HG03196 (cell line): ENCODE data around the gene NKX2-8.

Source experiments
- ATAC-seq: cut with Tn5 transposase; IDR thresholded peaks from one replicate; pipeline ENCODE4 v1.9.1; 2021; ENCODE audit not compliant: unreplicated experiment

Gene NKX2-8

GRCh38 chr14:36582011-36582873, at the start of gene NKX2-8:
Gene NKX2-8, minus strand, starts transcription at chr14:36582614. Its CDS starts 225 bp downstream, at chr14:36582389.
- no peak for ATAC-seq

DNA sequence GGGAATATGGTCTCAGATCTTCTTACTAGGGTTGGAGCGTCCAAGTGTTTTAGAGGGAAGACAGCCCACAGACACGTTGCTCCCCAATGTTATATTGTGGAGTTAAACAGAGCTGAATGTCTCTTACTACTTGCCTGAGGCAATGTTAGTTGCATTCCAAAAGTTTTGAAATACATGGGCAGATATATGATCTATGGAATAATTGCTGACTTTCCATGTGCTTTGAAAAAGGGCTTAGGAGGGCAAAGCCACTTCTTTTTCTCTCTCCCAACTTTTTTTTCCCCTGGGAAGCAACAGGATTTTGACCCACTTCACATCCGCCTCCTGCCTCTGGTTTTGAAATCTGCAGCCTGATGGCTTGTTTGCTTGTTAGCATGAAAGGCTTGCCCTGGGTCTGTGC, 45.6 kb upstream of the NKX2-8 start:
- ATAC-seq, result no peak

GRCh38 chr14:36626151-36626550, 43.7 kb upstream of the NKX2-8 start:
- no peak for ATAC-seq

GRCh38 chr14:36625436-36625835, 43.0 kb upstream of the NKX2-8 start:
- no peak for ATAC-seq

DNA sequence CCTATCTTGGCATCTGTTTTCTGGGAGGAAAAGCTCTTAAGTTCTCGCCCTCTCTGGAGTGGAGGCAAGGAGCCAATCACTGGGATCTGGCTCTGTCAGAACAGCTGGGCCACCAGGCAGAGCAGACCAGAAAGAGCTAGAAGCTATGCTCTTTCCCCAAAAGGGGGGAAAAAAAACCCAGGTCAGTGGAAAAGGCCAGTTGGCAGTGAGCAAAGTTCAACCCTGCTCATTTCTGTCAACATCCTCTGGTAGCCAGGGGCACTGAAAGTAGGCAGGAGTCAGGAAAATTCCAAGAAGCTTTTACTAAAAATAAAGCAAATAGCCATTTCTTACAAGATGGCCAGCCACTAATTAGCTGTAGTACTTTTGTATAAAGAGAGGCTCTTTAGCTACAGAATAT, 42.6 kb upstream of the NKX2-8 start:
- no peak for ATAC-seq

- no peak for ATAC-seq
Observed at GRCh38 chr14:36619853-36620252, 37.4 kb upstream of the NKX2-8 start.

DNA sequence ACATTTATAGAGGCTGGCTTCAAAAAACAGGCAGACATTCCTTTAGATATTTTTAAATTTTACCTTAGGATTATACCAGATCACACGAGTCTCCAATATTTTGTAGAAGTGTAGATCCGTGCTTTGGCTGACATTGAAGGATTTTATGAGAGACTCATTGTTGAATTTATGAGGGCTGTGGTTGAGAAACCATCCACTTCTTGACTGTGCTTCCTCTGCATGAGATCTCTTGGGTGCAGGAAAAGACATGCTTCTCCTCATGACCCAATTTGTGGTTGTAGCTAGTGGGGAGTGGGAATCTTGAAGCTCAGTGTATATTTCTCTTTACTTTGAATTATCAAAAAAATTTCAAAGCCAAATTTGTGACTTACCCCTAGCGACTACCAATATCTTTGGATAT, 36.7 kb upstream of the NKX2-8 start:
- no peak for ATAC-seq

DNA sequence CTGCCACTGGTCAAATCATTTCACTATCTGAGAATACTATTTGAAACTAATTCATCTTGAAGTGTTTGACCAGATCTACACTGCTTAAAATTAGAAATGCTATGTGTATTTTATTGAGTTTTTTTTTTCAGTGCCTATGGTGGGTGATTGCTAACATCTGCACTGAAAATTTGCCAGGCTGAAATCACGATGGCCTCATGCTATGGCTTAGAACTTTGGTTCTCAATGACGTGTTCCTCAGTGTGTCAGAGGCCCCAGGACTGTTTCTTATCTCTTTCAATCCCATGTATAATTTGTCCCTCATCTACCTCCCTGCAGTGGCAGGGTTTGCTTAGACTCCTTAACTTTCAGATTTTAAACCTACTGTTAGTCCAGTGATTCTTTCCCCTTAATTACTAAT, 36.2 kb upstream of the NKX2-8 start:
- ATAC-seq, result no peak

DNA sequence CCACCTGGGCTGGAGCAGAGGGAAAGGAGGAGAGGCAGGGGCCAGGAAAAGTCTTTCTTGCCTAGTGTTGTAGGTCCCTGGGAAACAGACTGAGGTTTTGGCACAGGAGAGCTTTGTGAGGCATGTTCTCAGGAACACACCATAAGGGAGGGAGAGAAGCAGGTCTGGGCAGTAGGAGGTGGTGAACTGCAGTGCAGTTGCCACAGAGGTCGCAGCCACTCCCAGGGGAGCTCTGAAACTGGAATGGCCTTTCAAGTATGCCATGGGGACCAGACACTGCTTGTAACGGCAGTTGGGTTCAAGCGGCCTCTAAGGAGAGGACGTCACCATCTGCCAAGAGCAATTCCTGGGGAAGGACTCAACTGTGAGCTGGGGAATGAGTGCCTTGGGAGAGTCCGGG, 35.4 kb upstream of the NKX2-8 start:
- no peak for ATAC-seq

DNA sequence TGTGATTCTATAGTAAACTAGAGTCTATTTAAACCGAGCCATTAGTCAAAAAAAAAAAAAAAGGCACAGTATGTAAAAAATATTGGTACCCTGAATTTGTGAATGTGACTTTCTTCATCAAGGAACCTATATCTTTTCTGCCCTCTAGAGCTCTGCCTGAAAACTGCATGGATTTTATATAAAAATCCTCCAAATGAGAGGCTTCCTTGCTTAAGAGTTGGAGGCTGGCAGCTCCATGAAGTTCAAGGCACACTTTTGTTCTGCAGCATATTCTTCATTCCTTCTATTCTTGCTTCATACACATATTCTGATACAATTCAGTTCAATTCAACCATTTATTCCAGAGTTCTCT, 23.1 kb upstream of the NKX2-8 start:
- ATAC-seq, result no peak

- peak; percentile 53 for ATAC-seq
Observed at GRCh38 chr14:36604757-36605505, 22.5 kb upstream of the NKX2-8 start.

- no peak for ATAC-seq
Observed at GRCh38 chr14:36600431-36600830, 18.0 kb upstream of the NKX2-8 start.

GRCh38 chr14:36591482-36591881, 9.1 kb upstream of the NKX2-8 start:
- ATAC-seq, result no peak

DNA sequence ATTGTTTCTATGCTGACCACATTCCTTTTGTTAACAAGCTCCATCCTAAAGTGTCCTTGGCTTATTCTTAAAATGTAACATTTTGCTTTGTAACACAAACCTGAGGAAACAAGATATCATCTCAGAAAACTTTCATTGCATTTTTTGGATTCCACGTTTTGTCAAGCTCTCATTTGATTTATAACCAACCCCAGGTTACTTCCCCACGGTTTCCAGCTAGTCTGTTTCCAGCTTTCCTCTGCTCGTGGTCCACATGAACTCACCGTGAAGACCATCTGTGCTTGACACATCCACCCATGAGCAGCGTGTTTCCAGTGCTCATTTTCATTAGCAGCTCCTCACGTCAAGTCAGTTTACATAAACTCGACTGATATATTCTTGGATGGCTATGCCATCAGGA, 6.4 kb upstream of the NKX2-8 start:
- no peak for ATAC-seq

DNA sequence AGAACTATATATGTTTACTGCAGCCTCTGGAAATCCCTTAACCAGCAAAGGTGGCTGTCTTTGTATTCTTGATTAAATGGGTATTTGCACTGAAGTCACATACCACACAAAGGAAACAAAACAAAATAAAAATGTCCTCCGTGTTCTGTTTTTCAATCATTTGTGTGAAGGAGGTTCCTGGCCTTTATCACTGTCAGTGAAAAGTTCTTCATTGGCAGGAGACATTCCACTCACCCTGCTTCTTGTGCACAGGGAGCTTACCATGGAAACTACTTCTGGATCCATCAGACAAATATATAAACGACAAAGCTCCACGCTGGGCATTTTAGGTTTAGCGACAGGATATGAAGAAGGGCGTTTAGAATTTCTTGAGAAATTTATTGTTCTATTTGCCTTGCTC, 5.7 kb upstream of the NKX2-8 start:
- ATAC-seq, result no peak

GRCh38 chr14:36585100-36585499, 2.7 kb upstream of the NKX2-8 start:
- no peak for ATAC-seq

DNA sequence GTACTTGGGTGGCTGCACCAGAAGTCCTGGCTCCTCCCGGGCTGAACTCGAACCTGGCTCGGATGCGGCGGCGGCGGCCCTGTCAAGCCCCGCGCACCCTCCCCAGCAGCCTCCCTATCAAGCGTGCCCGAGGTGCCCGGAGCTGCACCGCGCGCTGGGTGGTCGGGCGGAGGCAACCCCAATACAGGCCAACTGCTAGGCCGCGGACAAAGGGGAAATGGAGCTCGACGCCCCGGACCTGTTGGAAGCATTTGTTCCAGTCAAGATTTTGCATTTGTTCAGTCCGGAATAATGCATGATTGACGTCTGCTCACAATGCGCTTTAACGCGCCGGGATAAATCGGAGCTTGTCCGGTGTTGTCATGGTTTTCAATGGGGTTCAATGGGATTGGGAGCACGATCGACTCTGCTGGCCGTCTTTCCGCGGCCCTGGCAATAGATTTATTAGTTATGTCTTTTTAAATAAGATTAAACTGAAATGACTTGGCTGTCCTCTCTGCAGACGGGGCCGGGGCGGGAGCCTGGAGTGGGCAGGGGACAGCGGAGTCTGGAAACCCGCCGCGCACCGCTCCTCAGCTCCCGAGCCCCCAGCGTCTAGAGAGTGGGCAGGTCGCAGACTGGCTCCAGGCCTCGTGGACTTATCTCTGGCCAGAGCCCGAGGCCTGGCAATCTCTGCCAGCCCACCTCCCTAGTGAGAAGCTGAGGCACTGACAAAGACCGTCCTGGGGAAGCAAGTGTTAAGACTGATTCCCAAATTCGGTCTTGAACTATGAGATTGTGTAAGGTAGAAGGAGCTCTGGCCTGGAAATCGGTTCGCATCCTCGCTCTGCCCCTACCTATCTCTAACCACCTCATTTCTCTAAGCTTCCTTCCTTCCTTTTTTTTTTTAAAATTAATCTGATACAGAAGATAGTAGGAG, 1.7 kb upstream of the NKX2-8 start:
- ATAC-seq, result no peak

- no peak for ATAC-seq
Observed at GRCh38 chr14:36583242-36583892, 953 bp upstream of the NKX2-8 start.

- ATAC-seq, result no peak
Observed at GRCh38 chr14:36582874-36583241, 444 bp upstream of the NKX2-8 start.

- ATAC-seq, result no peak
Observed at GRCh38 chr14:36580856-36581831, 1.3 kb downstream of the NKX2-8 start.
